Activated naive CD4-positive, alpha-beta T cell treated with anti-CD3 and anti-CD28 coated beads, Interleukin-2, amount 10 ng/mL, durations not matched to agents 7 days and 5 days (primary cell): ENCODE measurements around the gene RPS19.

ENCODE experiments used
- CTCF ChIA-PET: fragments of 350-600 bp; sonication (Branson Sonifier 250); formaldehyde crosslinking; loops from one replicate; lab custom pipeline; 2021; ENCODE audit warnings: antibody characterized with exemption; lab: Charles Lee
- DNase-seq: peaks from one replicate; pipeline ENCODE4 v3.0.0-alpha.2; 2020
- H3K27ac Mint-ChIP-seq: one replicate; pipeline ENCODE4 v1.8.0; 2021; ENCODE audit warnings: mild to moderate bottlenecking, moderate library complexity, mixed read lengths
- H3K27me3 Mint-ChIP-seq: one replicate; pipeline ENCODE4 v1.8.0; 2021; ENCODE audit warnings: mild to moderate bottlenecking, mixed read lengths
- H3K36me3 Mint-ChIP-seq: one replicate; pipeline ENCODE4 v1.8.0; 2021; ENCODE audit warnings: mixed read lengths
- H3K4me1 Mint-ChIP-seq: one replicate; pipeline ENCODE4 v1.8.0; 2021; ENCODE audit warnings: mixed read lengths
- H3K4me3 Mint-ChIP-seq: one replicate; pipeline ENCODE4 v1.8.0; 2021; ENCODE audit warnings: mild to moderate bottlenecking, moderate library complexity, mixed read lengths
- H3K9me3 Mint-ChIP-seq: one replicate; pipeline ENCODE4 v1.8.0; 2021; ENCODE audit warnings: mixed read lengths

Gene RPS19

DNA sequence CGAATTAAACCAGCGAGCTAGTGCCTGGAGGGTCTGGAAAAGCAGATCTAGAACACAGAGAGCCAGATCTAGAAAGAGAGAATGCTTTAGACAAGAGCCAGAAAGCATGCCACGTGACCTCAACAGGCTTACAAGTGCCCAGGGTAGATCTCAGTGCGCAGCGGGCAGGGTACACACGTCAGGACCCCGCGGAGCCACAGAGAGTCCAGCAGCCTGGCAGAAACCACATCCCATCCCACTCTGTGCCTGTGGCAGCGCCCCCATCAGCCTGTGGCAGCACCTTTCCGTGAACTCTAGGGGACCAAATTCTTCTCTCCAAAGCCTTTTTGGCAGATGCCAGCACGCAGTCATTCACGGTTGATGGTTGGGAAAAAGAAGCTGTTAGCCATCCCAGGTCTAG is 28.9 kb downstream of the RPS19 start:
- CTCF ChIA-PET: interaction anchor here (0.7 to 4.8 kb wide), 4 partner anchors 10 to 41 kb away, joined by 3 to 66 read pairs (median 4); partner anchors contain the start of gene ERFL
- no peaks in the 10 kb centered on the region for H3K9me3 Mint-ChIP-seq
- no peaks in the 10 kb centered on the region for H3K27me3 Mint-ChIP-seq
- peak overlapping the region; percentile 91 for H3K27ac Mint-ChIP-seq
- peaks cover 70% of the 10 kb centered on the region for H3K36me3 Mint-ChIP-seq
- peak overlapping the region; percentile 89 for H3K4me3 Mint-ChIP-seq
- H3K4me1 Mint-ChIP-seq: peaks cover 62% of the 10 kb centered on the region
- DNase-seq: no peak

DNA sequence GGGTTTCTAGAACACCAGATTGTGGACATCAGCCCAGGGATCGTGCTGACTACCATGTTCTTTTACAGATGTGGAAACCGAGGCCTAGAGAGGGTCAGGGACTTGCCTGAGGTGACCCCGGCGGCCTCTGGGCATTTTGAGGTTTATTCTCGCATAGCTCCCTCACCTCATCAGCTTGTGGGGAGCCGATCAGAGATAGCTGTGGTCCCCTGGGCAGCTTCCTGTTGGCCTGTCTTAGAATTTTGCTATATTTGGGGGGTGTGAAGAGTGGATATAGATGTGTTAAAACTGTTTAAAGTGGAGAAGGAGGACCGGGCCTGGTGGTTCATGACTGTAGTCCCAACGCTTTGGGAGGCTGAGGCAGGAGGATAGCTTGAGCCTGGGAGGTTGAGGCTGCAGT is 29.8 kb downstream of the RPS19 start:
- Mint-ChIP-seq H3K27me3 (no peaks in the 10 kb centered on the region), H3K4me1 (peaks cover 62% of the 10 kb centered on the region), H3K36me3 (peaks cover 65% of the 10 kb centered on the region), H3K9me3 (no peaks in the 10 kb centered on the region), H3K27ac (peak overlapping the region; percentile 58), H3K4me3 (no peak overlapping the region)
- CTCF ChIA-PET: interaction anchor here (3.3 kb wide), 1 partner anchor 17 kb away, joined by 10 read pairs; no protein-coding TSS in a partner anchor
- DNase-seq: no peak

DNA sequence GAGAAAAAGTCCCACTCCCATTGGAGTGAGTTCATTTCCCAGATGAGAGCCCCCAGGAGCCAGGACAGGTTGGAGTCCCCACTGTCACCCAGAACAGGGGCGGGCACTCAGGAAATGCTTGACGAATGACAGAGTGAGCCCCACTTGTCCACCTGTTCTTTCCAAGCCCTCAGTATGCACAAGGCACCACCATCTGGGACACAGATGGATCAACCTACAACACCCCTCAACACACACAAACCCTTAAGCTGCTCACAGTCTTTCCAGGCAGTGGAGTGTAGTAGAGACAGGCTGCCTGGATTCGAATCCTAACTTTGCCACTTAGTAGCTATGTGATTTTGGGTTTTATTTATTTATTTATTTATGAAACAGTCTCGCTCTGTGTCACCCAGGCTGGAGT is 30.9 kb downstream of the RPS19 start:
- Mint-ChIP-seq H3K9me3 (no peaks in the 10 kb centered on the region), H3K27me3 (no peaks in the 10 kb centered on the region), H3K36me3 (peaks cover 66% of the 10 kb centered on the region), H3K4me3 (no peak overlapping the region), H3K4me1 (peaks cover 65% of the 10 kb centered on the region), H3K27ac (no peak overlapping the region)
- DNase-seq: no peak
- CTCF ChIA-PET: interaction anchor here (3.3 kb wide), 1 partner anchor 18 kb away, joined by 10 read pairs; no protein-coding TSS in a partner anchor

DNA sequence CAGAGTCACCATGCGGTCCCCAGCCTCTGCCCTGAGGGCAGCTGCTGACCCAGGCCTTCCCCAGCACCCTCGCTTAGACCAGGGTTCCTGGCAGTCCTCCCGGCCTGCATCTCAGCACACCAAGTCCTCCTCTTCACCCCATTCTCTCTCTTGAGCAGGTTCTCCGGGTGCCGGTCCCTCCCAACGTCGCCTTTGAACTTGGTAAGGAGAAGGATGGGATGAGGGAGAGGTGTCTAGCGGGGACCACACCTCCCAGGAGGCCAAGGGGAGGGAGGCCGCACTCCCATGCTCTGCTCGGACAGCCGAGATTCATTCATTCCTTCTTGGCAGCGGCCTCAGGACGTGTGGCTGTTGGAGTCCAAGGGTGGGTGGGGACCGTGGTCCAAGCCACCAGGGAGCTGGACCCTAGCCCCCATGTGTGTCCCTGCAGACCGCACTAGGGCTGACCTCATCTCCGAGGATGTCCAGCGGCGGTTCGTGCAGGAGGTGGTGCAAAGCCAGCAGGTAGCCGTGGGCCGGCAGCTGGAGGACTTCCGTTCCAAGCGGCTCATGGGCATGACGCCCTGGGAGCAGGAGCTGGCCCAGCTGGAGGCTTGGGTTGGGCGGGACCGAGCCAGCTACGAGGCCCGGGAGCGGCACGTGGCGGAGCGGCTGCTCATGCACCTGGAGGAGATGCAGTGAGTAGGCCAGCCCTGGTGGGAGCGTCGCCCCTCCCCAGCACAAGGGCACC is 32.3 kb downstream of the RPS19 start:
- DNase-seq: no peak
- Mint-ChIP-seq H3K4me3 (no peak overlapping the region), H3K4me1 (peaks cover 54% of the 10 kb centered on the region), H3K9me3 (no peaks in the 10 kb centered on the region), H3K36me3 (peaks cover 55% of the 10 kb centered on the region), H3K27me3 (no peaks in the 10 kb centered on the region), H3K27ac (peak overlapping the region; percentile 76)
- CTCF ChIA-PET: interaction anchor here (1.0 to 3.3 kb wide), 3 partner anchors 16 to 34 kb away, joined by 3 to 10 read pairs (median 3); no protein-coding TSS in a partner anchor

DNA sequence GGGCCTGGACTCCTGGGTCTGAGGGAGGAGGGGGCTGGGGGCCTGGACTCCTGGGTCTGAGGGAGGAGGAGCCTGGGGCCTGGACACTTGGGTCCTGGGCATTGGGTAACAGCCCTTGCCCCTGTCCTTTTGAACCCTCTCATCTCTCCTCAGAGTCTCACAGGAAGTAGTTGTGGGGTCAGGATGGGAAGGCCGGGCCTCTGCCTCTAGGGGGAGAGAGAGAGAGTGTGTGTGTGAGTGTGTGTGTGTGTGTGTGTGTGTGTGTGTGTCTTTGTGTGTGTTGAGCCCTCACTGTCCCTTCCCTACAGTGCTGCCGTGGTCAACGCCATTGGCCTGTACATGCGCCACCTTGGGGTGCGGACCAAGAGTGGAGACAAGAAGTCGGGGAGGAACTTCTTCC is 33.8 kb downstream of the RPS19 start:
- no peaks in the 10 kb centered on the region for H3K27me3 Mint-ChIP-seq
- H3K9me3 Mint-ChIP-seq: no peaks in the 10 kb centered on the region
- peak overlapping the region; percentile 74 for H3K27ac Mint-ChIP-seq
- peaks cover 57% of the 10 kb centered on the region for H3K36me3 Mint-ChIP-seq
- no peak overlapping the region for H3K4me3 Mint-ChIP-seq
- CTCF ChIA-PET: no interaction called here
- peak; percentile 49 for DNase-seq
- H3K4me1 Mint-ChIP-seq: peaks cover 47% of the 10 kb centered on the region

DNA sequence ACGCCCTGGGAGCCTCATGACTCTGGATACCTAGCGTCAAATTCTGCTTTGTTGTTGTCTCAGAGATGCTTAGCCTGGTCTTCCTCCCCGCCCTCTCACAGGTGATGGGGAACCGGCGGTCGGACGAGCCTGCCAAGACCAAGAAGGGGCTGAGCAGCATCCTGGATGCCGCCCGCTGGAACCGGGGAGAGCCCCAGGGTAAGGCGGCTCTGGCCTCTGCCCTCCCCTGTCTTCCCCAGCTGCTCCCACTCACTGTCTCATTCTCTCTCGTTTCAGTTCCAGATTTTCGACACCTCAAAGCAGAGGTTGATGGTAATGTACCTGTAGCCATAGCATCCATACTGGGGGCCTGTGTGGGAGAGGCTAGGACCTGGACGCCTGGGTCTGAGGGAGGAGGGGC is 34.3 kb downstream of the RPS19 start:
- H3K27ac Mint-ChIP-seq: peak overlapping the region; percentile 74

DNA sequence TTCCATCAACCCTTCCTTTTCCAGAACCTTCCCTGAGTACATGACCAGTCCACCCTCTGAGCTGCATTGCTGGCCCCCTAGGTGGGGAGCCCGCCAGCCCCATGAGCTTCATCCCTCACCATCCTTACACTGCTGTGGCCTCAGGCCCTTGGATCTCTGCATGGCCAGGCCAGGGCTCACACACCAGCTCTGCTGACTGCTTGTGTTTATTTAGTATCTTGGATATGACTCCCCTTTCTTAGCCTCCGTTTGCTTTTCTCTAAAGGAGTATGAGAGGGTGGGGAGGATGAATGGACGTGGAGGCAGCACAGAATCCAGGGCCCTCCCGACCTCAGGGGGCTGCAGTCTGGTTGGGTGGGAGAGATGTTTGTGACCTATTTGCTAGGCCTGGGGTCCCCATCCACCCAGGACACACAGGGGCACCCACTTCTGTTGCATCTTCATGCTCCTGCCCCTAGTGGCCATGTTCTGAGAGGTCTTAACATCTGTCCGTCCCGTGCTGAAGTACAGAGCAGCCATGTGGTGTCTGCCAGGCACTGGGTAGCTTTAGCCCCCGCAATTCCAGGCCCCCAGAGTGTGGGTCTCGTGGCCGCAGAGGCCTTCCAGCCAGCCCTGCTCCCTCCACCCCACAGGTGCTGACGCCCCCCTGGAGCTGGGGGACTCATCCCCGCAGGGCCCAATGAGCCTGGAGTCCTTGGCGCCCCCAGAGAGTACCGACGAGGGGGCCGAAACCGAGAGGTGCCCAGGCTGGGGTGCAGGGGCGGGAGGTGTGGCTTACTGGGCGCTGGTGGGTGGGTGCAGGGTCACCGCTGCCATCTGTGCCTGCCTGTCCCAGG is 35.9 kb downstream of the RPS19 start:
- CTCF ChIA-PET: interaction anchor here (0.7 to 1.1 kb wide), 4 partner anchors 11 to 55 kb away, joined by 3 to 4 read pairs (median 3); no protein-coding TSS in a partner anchor
- H3K27me3 Mint-ChIP-seq: no peaks in the 10 kb centered on the region
- H3K4me1 Mint-ChIP-seq: peaks cover 41% of the 10 kb centered on the region
- no peaks in the 10 kb centered on the region for H3K9me3 Mint-ChIP-seq
- H3K36me3 Mint-ChIP-seq: peaks cover 57% of the 10 kb centered on the region
- DNase-seq: no peak
- H3K4me3 Mint-ChIP-seq: no peak overlapping the region
- H3K27ac Mint-ChIP-seq: peak overlapping the region; percentile 2

More for the DNA sequence above, 34.3 kb downstream of the RPS19 start:
- Mint-ChIP-seq H3K27me3 (no peaks in the 10 kb centered on the region), H3K36me3 (peaks cover 57% of the 10 kb centered on the region), H3K4me1 (peaks cover 45% of the 10 kb centered on the region), H3K9me3 (no peaks in the 10 kb centered on the region), H3K4me3 (no peak overlapping the region)
- CTCF ChIA-PET: no interaction called here
- no peak for DNase-seq

DNA sequence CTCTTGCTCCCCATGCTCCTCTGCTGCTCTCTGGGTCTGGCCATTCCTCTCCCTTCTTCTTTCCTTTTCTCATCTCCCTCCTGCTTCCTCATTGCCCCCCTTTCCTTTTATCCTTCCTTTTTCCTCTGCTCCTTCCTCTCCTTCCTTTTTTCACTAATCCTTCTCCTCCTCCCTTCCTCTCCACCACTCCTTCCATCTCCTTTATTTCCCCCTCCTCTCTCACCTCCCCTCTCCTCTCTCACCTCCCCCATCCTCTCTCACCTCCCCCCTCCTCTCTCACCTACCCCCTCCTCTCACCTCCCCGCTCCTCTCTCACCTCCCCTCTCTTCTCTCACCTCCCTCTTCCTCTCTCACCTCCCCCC is 36.5 kb downstream of the RPS19 start:
- Mint-ChIP-seq H3K4me3 (no peak overlapping the region), H3K4me1 (peaks cover 38% of the 10 kb centered on the region), H3K36me3 (peaks cover 54% of the 10 kb centered on the region)

DNA sequence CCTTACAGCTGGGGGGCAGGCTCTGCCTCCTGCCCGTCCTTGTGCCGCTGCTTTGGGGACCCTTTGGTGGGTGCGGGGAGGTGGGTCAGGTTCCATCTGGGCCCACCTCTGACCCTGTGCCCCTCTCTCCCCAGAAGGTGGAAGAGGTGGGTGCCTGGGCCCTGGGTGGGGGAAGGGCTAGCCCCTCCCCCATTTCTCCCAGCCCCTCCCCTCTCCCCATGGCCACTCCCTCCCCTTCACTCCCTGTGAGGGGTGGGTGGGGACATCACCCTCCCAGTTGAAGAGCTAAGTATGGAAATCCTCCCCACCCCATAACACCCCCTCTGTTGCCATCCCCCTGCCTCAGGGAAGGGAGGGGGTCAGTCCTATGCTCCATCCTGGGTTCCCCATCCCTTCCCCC is 37.1 kb downstream of the RPS19 start:
- Mint-ChIP-seq H3K27ac (no peak overlapping the region), H3K27me3 (no peaks in the 10 kb centered on the region), H3K36me3 (peaks cover 57% of the 10 kb centered on the region), H3K4me1 (peaks cover 33% of the 10 kb centered on the region), H3K9me3 (no peaks in the 10 kb centered on the region), H3K4me3 (no peak overlapping the region)
- DNase-seq: no peak
- CTCF ChIA-PET: no interaction called here

More for the DNA sequence above, 36.5 kb downstream of the RPS19 start:
- no peak overlapping the region for H3K27ac Mint-ChIP-seq
- H3K27me3 Mint-ChIP-seq: no peaks in the 10 kb centered on the region
- H3K9me3 Mint-ChIP-seq: no peaks in the 10 kb centered on the region
- no peak for DNase-seq
- CTCF ChIA-PET: interaction anchor here (1.1 kb wide), 1 partner anchor 54 kb away, joined by 4 read pairs; no protein-coding TSS in a partner anchor

DNA sequence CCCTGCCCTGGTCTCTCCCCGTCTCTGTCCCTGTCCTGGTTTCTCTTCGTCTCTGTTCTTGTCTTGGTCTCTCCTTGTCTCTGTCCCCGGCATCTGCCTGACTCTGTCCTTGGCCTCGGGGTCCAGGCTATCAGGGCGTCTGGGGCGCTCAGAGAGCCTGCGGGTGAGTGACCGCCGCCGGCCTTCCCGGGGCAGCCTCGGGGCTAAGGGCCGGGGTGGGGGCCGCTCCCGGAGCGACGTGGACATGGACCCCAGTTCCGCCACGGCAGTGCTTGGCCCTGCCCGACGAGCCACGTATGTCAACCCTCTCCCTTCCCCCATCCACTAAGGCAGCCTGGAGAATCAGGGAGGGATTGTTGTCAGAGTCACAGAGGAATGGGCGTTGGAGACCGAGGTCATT is 37.8 kb downstream of the RPS19 start:
- H3K36me3 Mint-ChIP-seq: peaks cover 61% of the 10 kb centered on the region

DNA sequence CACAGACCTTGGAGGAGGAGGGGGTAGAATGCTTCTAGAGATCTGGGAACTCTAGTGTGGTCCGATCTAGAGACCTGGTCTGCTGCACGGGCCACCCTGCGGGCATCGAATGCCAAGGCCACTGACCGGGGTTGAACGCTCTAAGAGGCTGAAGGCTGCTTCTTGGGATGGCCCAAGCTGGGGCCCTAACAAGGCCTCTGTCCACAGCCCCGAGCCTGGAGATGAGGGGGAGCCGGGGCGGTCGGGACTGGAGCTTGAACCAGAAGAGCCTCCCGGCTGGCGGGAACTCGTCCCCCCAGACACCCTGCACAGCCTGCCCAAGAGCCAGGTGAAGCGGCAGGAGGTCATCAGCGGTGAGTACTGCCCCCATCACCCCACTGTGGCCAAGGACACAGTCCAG is 38.2 kb downstream of the RPS19 start:
- peaks cover 26% of the 10 kb centered on the region for H3K4me1 Mint-ChIP-seq
- H3K27me3 Mint-ChIP-seq: no peaks in the 10 kb centered on the region
- no peak for DNase-seq
- CTCF ChIA-PET: interaction anchor here (0.7 kb wide), 1 partner anchor 10 kb away, joined by 3 read pairs; no protein-coding TSS in a partner anchor
- no peak overlapping the region for H3K27ac Mint-ChIP-seq
- H3K9me3 Mint-ChIP-seq: no peaks in the 10 kb centered on the region
- no peak overlapping the region for H3K4me3 Mint-ChIP-seq
- H3K36me3 Mint-ChIP-seq: peaks cover 62% of the 10 kb centered on the region

More for the DNA sequence above, 37.8 kb downstream of the RPS19 start:
- CTCF ChIA-PET: no interaction called here
- peak overlapping the region; percentile 58 for H3K27ac Mint-ChIP-seq
- H3K27me3 Mint-ChIP-seq: no peaks in the 10 kb centered on the region
- H3K4me3 Mint-ChIP-seq: no peak overlapping the region
- H3K4me1 Mint-ChIP-seq: peaks cover 29% of the 10 kb centered on the region
- DNase-seq: no peak
- H3K9me3 Mint-ChIP-seq: no peaks in the 10 kb centered on the region

DNA sequence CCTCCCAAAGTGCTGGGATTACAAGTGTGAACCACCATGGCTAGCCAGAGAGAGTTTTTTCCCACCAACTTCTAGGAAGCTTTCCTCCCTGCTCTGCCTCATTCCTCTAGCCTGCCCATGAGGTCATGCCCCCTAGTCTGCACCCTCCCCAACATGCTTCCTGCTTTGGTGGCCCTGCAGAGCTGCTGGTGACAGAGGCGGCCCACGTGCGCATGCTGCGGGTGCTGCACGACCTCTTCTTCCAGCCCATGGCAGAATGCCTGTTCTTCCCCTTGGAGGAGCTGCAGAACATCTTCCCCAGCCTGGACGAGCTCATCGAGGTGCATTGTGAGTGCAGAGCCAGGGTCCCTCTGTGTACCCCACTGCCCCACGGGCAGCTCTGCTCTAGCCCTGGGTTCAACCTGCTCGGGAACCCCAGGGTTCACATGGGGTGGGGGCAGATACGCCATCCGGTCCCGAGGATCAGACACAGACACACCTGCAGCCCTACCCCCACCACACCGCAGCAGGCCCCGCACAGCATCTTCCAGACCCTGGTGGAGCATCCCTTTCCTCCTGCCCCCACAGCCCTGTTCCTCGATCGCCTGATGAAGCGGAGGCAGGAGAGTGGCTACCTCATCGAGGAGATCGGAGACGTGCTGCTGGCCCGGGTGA is 41.8 kb downstream of the RPS19 start:
- H3K4me3 Mint-ChIP-seq: no peak overlapping the region

DNA sequence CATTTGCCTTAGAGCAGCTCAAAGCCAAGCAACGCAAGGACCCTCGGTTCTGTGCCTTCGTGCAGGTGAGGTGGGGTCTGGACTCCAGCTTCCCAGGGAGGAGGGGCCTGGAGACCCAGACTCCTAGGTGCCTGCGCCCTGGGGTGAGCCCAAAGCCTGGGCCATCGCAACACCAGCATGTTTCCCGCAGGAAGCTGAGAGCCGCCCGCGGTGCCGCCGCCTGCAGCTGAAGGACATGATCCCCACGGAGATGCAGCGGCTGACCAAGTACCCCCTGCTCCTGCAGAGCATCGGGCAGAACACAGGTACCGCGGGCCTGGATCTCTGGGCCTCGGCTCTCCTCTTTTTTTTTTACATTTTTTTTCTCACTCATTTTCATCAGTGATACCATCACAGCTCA is 42.5 kb downstream of the RPS19 start:
- Mint-ChIP-seq H3K4me1 (peaks cover 33% of the 10 kb centered on the region), H3K27me3 (no peaks in the 10 kb centered on the region), H3K9me3 (no peaks in the 10 kb centered on the region), H3K27ac (no peak overlapping the region), H3K4me3 (no peak overlapping the region), H3K36me3 (peaks cover 78% of the 10 kb centered on the region)
- CTCF ChIA-PET: interaction anchor here (1.2 to 2.7 kb wide), 2 partner anchors 30 to 34 kb away, joined by 4 to 13 read pairs; no protein-coding TSS in a partner anchor
- DNase-seq: no peak

More for the DNA sequence above, 41.8 kb downstream of the RPS19 start:
- Mint-ChIP-seq H3K4me1 (peaks cover 31% of the 10 kb centered on the region), H3K36me3 (peaks cover 74% of the 10 kb centered on the region), H3K27me3 (no peaks in the 10 kb centered on the region), H3K9me3 (no peaks in the 10 kb centered on the region), H3K27ac (peak overlapping the region; percentile 45)
- CTCF ChIA-PET: interaction anchor here (2.7 kb wide), 1 partner anchor 29 kb away, joined by 13 read pairs; no protein-coding TSS in a partner anchor
- DNase-seq: no peak
